Glutamatergic neuron (in vitro differentiated cells): ENCODE measurements around the gene PALLD. TPM values are rescaled to one million over a fixed set of nuclear protein-coding genes. Genes with fewer than 3 reads are reported as not detected.

Experiments used
- DNase-seq: peaks from one replicate; pipeline ENCODE4 v3.0.0; 2022
- H3K27ac Mint-ChIP-seq: one replicate; pipeline ENCODE4 v1.8.0; 2020; ENCODE audit warnings: mild to moderate bottlenecking, mixed read lengths, inconsistent platforms; ENCODE audit not compliant: unreplicated experiment
- H3K27me3 Mint-ChIP-seq: one replicate; pipeline ENCODE4 v1.8.0; 2020; ENCODE audit warnings: mild to moderate bottlenecking, moderate library complexity, mixed read lengths, inconsistent platforms; ENCODE audit not compliant: unreplicated experiment
- H3K36me3 Mint-ChIP-seq: one replicate; pipeline ENCODE4 v1.8.0; 2020; ENCODE audit warnings: mild to moderate bottlenecking, mixed read lengths, inconsistent platforms; ENCODE audit not compliant: unreplicated experiment
- H3K4me1 Mint-ChIP-seq: one replicate; pipeline ENCODE4 v1.8.0; 2020; ENCODE audit warnings: mild to moderate bottlenecking, low read depth, mixed read lengths, inconsistent platforms; ENCODE audit not compliant: unreplicated experiment
- H3K4me3 Mint-ChIP-seq: one replicate; pipeline ENCODE4 v1.8.0; 2020; ENCODE audit warnings: mild to moderate bottlenecking, mixed read lengths, inconsistent platforms; ENCODE audit not compliant: unreplicated experiment
- H3K9me3 Mint-ChIP-seq: one replicate; pipeline ENCODE4 v1.8.0; 2020; ENCODE audit warnings: mild to moderate bottlenecking, moderate library complexity, mixed read lengths, inconsistent platforms; ENCODE audit not compliant: unreplicated experiment
- total RNA-seq: library from RNA; stranded (reverse); fragmentation: NEBNext Ultra II Directional; extraction: Animal tissue kit (Norgen Biotek cat#: 25700); gene quantifications from one replicate; pipeline ENCODE4 v1.2.1, GENCODE V29; 2021; ENCODE audit not compliant: unreplicated experiment
- TF ChIP-seq, protein P1 (sequence below): fragments of 200-600 bp; sonication (generic); IDR thresholded peaks from one replicate; pipeline ENCODE4 v1.5.0; 2021; ENCODE audit not compliant: partially characterized antibody, unreplicated experiment

The PALLD gene
- total RNA-seq, 1 donor from 2014 or later = 37.5 TPM

- no peak overlapping the region for H3K27ac Mint-ChIP-seq
- H3K27me3 Mint-ChIP-seq = no peaks in the 10 kb centered on the region
- H3K36me3 Mint-ChIP-seq = no peaks in the 10 kb centered on the region
- H3K4me3 Mint-ChIP-seq = no peak overlapping the region
- TF ChIP-seq, protein P1, sequence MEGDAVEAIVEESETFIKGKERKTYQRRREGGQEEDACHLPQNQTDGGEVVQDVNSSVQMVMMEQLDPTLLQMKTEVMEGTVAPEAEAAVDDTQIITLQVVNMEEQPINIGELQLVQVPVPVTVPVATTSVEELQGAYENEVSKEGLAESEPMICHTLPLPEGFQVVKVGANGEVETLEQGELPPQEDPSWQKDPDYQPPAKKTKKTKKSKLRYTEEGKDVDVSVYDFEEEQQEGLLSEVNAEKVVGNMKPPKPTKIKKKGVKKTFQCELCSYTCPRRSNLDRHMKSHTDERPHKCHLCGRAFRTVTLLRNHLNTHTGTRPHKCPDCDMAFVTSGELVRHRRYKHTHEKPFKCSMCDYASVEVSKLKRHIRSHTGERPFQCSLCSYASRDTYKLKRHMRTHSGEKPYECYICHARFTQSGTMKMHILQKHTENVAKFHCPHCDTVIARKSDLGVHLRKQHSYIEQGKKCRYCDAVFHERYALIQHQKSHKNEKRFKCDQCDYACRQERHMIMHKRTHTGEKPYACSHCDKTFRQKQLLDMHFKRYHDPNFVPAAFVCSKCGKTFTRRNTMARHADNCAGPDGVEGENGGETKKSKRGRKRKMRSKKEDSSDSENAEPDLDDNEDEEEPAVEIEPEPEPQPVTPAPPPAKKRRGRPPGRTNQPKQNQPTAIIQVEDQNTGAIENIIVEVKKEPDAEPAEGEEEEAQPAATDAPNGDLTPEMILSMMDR = no peak
- no peak for DNase-seq
- H3K4me1 Mint-ChIP-seq = peaks cover 1% of the 10 kb centered on the region
- H3K9me3 Mint-ChIP-seq = no peaks in the 10 kb centered on the region
These were observed 6.1 kb upstream of the PALLD start for GRCh38 chr4:168490711-168491110.

DNA sequence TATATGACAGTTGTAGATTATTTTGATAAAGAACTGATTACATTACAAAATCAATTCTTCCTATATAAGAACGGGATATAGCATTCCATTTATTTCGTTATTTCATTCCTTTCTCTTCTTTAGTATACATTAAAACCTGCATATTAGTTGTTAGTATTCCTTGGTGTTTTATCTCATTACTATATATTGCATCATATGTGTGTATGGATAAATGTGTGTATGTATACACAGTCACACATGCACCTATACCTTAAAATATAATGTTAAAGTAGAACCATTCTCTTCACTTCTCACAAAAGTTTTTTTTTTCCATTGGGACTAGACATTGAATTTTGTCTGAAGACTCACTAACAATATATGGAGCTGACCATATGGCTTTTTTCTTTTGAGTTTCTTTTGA is 5.3 kb upstream of the PALLD start:
- H3K4me1 Mint-ChIP-seq = peaks cover 3% of the 10 kb centered on the region
- H3K4me3 Mint-ChIP-seq = no peak overlapping the region
- H3K27ac Mint-ChIP-seq = no peak overlapping the region
- no peaks in the 10 kb centered on the region for H3K27me3 Mint-ChIP-seq
- TF ChIP-seq, protein P1 = no peak
- no peaks in the 10 kb centered on the region for H3K9me3 Mint-ChIP-seq
- DNase-seq = no peak
- no peaks in the 10 kb centered on the region for H3K36me3 Mint-ChIP-seq

- Mint-ChIP-seq H3K27me3 (no peaks in the 10 kb centered on the region), H3K27ac (peak overlapping the region; percentile 26), H3K9me3 (peaks cover 2% of the 10 kb centered on the region), H3K4me3 (no peak overlapping the region), H3K36me3 (no peaks in the 10 kb centered on the region), H3K4me1 (peaks cover 18% of the 10 kb centered on the region)
- no peak for DNase-seq
- TF ChIP-seq, protein P1 = no peak
These were observed 1.4 kb downstream of the PALLD start for GRCh38 chr4:168498251-168498650.

GRCh38 chr4:168499241-168499640 is 2.4 kb downstream of the PALLD start:
- TF ChIP-seq, protein P1 = no peak
- Mint-ChIP-seq H3K4me3 (no peak overlapping the region), H3K36me3 (no peaks in the 10 kb centered on the region), H3K4me1 (peaks cover 18% of the 10 kb centered on the region), H3K27me3 (no peaks in the 10 kb centered on the region), H3K27ac (no peak overlapping the region), H3K9me3 (peaks cover 2% of the 10 kb centered on the region)
- DNase-seq = no peak

DNA sequence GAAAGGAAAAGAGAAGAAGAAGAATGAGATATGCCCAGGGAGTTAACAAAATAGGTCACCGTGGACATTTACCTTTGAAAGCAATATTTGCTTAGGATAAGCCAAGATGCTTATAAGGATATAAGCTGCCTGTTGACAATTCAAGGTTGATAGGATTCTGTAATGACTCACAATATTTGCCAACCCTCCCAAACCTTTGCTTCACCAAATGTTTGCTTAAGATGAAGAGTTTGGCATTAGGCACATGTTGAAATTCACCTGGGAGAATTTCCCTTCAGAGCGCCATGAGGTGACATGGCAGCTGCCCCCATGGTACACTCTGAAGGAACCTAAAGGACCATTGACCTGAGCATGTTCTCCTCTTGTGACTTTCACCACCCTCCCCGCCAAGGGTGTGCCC is 4.6 kb downstream of the PALLD start:
- Mint-ChIP-seq H3K4me3 (no peak overlapping the region), H3K36me3 (no peaks in the 10 kb centered on the region), H3K4me1 (peaks cover 17% of the 10 kb centered on the region), H3K27me3 (no peaks in the 10 kb centered on the region), H3K27ac (no peak overlapping the region), H3K9me3 (peaks cover 2% of the 10 kb centered on the region)
- DNase-seq = no peak
- TF ChIP-seq, protein P1 = no peak
